Activated naive CD4-positive, alpha-beta T cell treated with anti-CD3 and anti-CD28 coated beads, Interleukin-2, amount 10 ng/mL, durations not matched to agents 7 days and 5 days (primary cell): ENCODE results near the gene TKT.
"Not testable (repeated sequence)": the region's sequence is repeated elsewhere in the genome, so short reads cannot be mapped to it uniquely, and the experiment has no call there.

Source experiments
- CTCF ChIA-PET: fragments of 350-600 bp; sonication (Branson Sonifier 250); formaldehyde crosslinking; loops from one replicate; lab custom pipeline; 2021; ENCODE audit warnings: antibody characterized with exemption; lab: Charles Lee
- DNase-seq: peaks from one replicate; pipeline ENCODE4 v3.0.0-alpha.2; 2020
- H3K27ac Mint-ChIP-seq: one replicate; pipeline ENCODE4 v1.8.0; 2021; ENCODE audit warnings: mild to moderate bottlenecking, moderate library complexity, mixed read lengths
- H3K27me3 Mint-ChIP-seq: one replicate; pipeline ENCODE4 v1.8.0; 2021; ENCODE audit warnings: mild to moderate bottlenecking, mixed read lengths
- H3K36me3 Mint-ChIP-seq: one replicate; pipeline ENCODE4 v1.8.0; 2021; ENCODE audit warnings: mixed read lengths
- H3K4me1 Mint-ChIP-seq: one replicate; pipeline ENCODE4 v1.8.0; 2021; ENCODE audit warnings: mixed read lengths
- H3K4me3 Mint-ChIP-seq: one replicate; pipeline ENCODE4 v1.8.0; 2021; ENCODE audit warnings: mild to moderate bottlenecking, moderate library complexity, mixed read lengths
- H3K9me3 Mint-ChIP-seq: one replicate; pipeline ENCODE4 v1.8.0; 2021; ENCODE audit warnings: mixed read lengths

TKT gene, protein sequence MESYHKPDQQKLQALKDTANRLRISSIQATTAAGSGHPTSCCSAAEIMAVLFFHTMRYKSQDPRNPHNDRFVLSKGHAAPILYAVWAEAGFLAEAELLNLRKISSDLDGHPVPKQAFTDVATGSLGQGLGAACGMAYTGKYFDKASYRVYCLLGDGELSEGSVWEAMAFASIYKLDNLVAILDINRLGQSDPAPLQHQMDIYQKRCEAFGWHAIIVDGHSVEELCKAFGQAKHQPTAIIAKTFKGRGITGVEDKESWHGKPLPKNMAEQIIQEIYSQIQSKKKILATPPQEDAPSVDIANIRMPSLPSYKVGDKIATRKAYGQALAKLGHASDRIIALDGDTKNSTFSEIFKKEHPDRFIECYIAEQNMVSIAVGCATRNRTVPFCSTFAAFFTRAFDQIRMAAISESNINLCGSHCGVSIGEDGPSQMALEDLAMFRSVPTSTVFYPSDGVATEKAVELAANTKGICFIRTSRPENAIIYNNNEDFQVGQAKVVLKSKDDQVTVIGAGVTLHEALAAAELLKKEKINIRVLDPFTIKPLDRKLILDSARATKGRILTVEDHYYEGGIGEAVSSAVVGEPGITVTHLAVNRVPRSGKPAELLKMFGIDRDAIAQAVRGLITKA

DNA sequence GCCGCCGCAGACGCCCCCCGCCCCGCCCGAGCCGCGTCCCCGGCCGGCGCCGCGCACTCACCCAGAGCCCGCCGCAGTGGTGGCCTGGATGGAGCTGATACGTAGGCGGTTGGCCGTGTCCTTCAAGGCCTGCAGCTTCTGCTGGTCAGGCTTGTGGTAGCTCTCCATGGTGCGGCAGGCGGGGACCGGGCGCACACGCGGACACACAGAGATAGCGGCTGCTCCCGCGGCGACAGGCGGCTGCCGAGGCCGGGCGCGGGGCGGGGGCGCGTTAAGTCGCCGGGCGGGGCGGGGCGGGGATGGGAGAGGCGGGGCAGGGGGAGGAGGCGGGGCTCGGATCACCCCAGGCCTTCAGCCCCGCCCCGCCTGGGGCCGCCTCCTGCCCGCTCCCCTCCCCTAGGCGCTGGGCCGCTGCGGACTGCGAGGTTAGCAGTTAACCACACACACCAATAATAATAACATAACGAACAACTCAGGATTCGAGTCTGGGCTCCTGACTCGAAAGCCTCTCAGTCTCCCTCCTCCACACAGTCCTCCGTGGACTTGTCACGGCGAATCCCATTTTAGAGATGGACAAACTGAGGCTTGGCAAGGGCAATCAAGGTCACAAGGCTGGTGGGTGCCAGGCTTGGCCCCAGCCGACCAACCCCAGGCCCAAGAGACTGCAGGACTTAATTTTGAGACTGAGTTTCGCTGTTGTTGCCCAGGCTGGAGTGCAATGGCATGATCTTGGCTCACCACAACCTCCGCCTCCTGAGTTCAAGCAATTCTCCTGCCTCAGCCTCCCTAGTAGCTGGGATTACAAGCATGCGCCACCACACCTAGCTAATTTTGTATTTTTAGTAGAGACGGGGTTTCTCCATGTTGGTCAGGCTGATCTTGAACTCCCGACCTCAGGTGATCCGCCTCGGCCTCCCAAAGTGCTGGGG lies at the start of gene TKT:
Gene TKT, minus strand, starts transcription at position 248 of the 929 bp plus-strand sequence. Its CDS starts 80 bp downstream, at position 168.
- peak; percentile 88 for DNase-seq
- CTCF ChIA-PET, result no interaction called here
- H3K27ac Mint-ChIP-seq, result peak within 1 kb of the TSS; percentile 92
- H3K4me1 Mint-ChIP-seq, result peaks cover 45% of the 10 kb centered on the region
- peak within 1 kb of the TSS; percentile 93 for H3K4me3 Mint-ChIP-seq
- H3K36me3 Mint-ChIP-seq, result peaks cover 10% of the 10 kb centered on the region
- no peaks in the 10 kb centered on the region for H3K9me3 Mint-ChIP-seq
- peaks cover 26% of the 10 kb centered on the region for H3K27me3 Mint-ChIP-seq

DNA sequence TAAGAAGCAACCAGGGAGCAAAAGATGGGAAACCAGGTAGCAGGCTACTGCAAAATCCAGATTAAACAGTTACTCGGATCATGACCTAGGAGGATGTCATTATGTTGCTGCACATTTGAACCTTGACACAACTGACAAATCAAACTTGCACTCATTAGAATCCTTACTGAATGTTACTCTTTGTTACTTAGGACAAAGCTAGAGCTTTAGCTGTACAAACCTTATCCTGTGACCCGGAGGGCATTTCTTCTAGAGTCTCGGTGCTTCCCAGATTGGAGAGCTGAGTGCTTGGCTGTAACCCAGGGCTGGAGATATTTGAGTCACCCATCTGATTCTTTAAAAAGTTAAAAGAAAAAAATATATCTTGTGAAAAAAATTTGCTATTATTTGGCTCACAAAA lies 48.1 kb upstream of the TKT start:
- Mint-ChIP-seq H3K9me3 (no peaks in the 10 kb centered on the region), H3K4me1 (no peaks in the 10 kb centered on the region), H3K27me3 (no peaks in the 10 kb centered on the region), H3K36me3 (peaks cover 15% of the 10 kb centered on the region), H3K4me3 (no peak overlapping the region), H3K27ac (no peak overlapping the region)
- no peak for DNase-seq
- CTCF ChIA-PET, result no interaction called here

DNA sequence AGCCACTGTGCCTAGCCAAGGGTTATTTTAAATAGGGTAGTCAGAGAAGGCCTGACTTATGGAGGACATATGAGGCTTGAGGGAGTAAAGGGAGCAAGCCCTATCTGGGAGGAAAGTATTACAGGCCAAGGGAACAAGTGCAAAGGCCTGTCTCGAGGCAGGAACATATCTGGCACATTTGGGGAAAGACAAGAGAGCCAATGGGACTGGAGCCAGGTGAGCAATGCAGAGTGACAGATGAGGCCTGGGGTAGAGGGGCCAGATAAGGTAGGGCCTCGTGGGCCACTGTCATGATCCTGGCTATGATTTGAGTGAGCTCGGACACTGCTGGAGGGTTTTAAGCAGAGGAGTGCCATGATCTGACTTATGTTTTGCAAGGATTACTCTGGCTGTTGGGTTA lies 47.7 kb upstream of the TKT start:
- Mint-ChIP-seq H3K36me3 (peaks cover 15% of the 10 kb centered on the region), H3K27ac (peak overlapping the region; percentile 25), H3K4me1 (no peaks in the 10 kb centered on the region), H3K4me3 (no peak overlapping the region), H3K27me3 (no peaks in the 10 kb centered on the region), H3K9me3 (no peaks in the 10 kb centered on the region)
- no peak for DNase-seq
- CTCF ChIA-PET, result no interaction called here

DNA sequence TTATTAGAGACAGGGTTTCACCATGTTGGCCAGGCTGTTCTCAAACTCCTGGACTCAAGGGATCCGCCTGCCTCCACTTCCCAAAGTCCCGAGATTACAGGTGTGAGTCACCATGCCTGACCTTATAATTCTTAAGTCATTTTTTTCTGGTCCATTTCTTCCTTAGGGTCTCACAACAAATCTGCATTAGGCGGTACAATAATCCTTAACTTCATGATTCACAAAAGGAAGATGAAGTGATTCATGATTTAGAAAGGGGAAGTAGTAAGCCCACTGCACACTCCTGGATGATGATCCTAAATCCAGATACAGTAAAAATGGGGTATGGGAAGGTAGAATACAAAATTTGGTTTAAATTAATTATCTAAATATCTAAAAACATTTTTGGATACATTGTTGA lies 45.0 kb upstream of the TKT start:
- H3K9me3 Mint-ChIP-seq, result no peaks in the 10 kb centered on the region
- peaks cover 16% of the 10 kb centered on the region for H3K36me3 Mint-ChIP-seq
- no peaks in the 10 kb centered on the region for H3K27me3 Mint-ChIP-seq
- H3K4me3 Mint-ChIP-seq, result no peak overlapping the region
- no peaks in the 10 kb centered on the region for H3K4me1 Mint-ChIP-seq
- no peak for DNase-seq
- CTCF ChIA-PET, result interaction anchor here (0.6 to 0.9 kb wide), 2 partner anchors 34 to 49 kb away, joined by 3 to 5 read pairs; no protein-coding TSS in a partner anchor
- no peak overlapping the region for H3K27ac Mint-ChIP-seq

DNA sequence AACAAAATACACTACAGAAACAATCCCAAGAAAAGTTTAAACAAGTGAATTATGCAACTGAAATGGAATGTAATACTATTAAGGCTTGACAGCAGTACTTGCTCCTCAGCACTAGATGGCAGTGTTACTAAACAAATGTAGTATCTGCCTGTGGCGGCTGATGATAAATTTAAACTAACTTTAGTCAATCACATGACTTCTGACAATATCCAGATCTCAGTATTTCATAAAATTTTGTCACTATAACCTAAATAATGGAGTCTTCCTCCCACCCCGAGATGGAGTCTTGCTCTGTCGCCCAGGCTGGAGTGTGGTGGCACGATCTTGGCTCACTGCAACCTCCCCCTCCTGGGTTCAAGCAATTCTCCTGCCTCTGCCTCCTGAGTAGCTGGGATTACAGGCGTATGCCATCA lies 43.8 kb upstream of the TKT start:
- CTCF ChIA-PET, result interaction anchor here (0.8 to 1.3 kb wide), 7 partner anchors 12 to 411 kb away, joined by 3 to 5 read pairs (median 3); no protein-coding TSS in a partner anchor
- H3K27me3 Mint-ChIP-seq, H3K27ac Mint-ChIP-seq, H3K4me1 Mint-ChIP-seq, H3K9me3 Mint-ChIP-seq, H3K4me3 Mint-ChIP-seq: not testable (repeated sequence)
- peak; percentile 30 for DNase-seq
- peaks cover 16% of the 10 kb centered on the region for H3K36me3 Mint-ChIP-seq

DNA sequence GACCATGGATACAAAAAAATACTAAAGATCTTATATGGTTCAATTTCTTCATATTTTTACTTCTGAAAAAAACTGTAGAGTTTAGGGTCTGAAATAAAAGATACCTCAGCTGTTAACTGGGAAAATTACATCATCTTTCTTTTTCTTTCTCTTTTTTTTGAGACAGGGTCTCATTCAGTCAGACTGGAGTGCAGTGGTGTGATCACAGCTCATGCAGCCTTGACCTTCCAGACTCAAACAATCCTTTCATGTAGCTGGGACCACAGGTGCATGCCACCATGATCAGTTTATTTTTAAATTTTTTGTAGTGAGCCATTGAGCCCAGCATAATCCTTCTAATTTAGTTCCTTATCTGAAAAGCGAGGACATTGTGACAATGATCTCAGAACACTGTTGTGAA lies 39.6 kb upstream of the TKT start:
- Mint-ChIP-seq H3K4me1 (no peaks in the 10 kb centered on the region), H3K36me3 (peaks cover 18% of the 10 kb centered on the region), H3K27ac (no peak overlapping the region), H3K9me3 (no peaks in the 10 kb centered on the region), H3K4me3 (no peak overlapping the region), H3K27me3 (no peaks in the 10 kb centered on the region)
- no peak for DNase-seq
- CTCF ChIA-PET, result no interaction called here

DNA sequence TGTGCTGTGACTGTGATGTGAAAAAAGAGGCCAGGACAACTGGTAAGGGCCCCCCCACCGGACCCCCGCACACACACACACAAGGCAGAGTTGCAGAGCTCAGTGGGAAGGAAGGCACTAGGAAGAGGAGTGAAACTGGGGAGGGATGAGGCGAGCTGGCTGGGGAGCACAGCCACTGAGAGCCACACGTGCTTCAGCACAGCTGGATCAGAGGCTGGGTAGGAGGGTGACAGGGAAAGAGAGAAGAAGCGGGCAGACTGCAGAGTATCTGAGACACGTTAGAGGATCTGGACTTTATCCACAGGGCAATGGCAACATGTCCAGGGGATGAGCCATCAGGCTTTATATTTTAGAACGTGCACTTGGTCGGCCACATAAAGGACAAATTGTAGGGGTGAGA lies 38.0 kb upstream of the TKT start:
- peaks cover 13% of the 10 kb centered on the region for H3K36me3 Mint-ChIP-seq
- CTCF ChIA-PET, result no interaction called here

DNA sequence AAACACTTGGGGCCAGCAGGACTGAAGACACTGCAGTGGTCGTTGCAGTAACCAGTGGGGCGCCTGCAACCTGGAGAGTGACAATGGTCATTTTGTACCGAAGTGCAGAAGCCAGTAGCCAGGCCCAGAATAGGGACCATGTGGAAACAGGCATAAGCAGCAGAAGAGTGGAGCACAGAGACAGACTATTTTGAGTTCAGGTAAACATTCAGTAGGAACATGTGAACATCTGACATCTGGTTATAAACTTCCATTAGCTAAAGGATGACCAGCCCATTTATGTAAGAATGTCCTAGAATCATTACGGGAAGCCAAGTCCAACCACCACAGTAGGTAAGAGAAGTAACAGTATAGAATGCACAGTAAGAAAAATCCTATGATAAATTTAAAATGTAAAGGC lies 32.4 kb upstream of the TKT start:
- Mint-ChIP-seq H3K27me3 (no peaks in the 10 kb centered on the region), H3K4me1 (peaks cover 8% of the 10 kb centered on the region), H3K36me3 (peaks cover 23% of the 10 kb centered on the region), H3K27ac (no peak overlapping the region), H3K9me3 (no peaks in the 10 kb centered on the region), H3K4me3 (no peak overlapping the region)
- no peak for DNase-seq
- CTCF ChIA-PET, result no interaction called here

More for the DNA sequence above, 38.0 kb upstream of the TKT start:
- Mint-ChIP-seq H3K4me3 (no peak overlapping the region), H3K9me3 (no peaks in the 10 kb centered on the region), H3K27ac (no peak overlapping the region), H3K4me1 (no peaks in the 10 kb centered on the region), H3K27me3 (no peaks in the 10 kb centered on the region)
- DNase-seq, result no peak

DNA sequence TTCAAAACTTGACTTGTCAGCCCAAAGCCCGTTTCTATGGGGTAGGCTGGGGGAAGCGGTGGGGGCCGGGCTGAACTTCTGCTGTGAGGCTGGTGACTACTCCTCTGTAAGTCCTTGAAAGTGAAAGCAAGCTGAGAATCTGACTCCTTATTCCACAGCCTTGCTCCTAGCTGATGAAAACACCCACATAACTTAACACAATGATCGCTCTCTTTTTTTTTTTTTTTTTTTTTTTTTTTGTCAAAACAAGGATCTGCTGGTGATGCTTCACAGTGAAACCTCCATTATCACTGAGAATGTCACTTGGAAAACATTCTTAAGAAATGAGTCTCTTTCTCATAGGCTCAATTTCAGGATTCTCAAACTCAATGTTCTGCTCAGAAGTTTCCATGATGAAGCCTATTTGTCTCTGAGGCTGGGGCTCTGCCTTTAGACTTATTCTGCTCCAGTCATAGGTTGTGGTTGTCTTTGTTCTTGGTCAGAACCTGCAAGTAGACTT lies 31.4 kb upstream of the TKT start:
- Mint-ChIP-seq H3K4me1 (peaks cover 8% of the 10 kb centered on the region), H3K9me3 (no peaks in the 10 kb centered on the region), H3K4me3 (no peak overlapping the region), H3K27me3 (no peaks in the 10 kb centered on the region), H3K27ac (no peak overlapping the region), H3K36me3 (peaks cover 19% of the 10 kb centered on the region)
- CTCF ChIA-PET, result interaction anchor here (0.6 to 1.3 kb wide), 2 partner anchors 10 to 91 kb away, joined by 4 read pairs; no protein-coding TSS in a partner anchor
- DNase-seq, result no peak

DNA sequence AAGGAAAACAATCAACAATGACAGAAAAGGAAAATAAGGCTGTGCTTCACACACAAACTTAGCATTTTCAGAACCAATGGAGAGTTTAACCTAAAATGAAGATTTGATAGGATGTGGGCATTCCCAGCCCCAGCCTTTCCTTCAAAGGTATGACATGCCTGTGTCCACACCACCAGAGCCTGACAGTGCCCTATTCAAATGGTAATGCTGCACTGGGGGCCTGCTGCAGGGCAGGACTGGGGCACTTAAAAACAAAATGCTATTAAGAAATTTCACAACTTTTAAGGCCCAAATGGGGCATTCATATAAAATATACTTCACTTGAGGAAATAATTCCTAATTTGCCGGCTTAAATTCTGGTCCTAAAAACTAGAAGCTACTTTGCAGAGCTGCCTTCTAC lies 30.9 kb upstream of the TKT start:
- H3K27me3 Mint-ChIP-seq, result no peaks in the 10 kb centered on the region
- H3K36me3 Mint-ChIP-seq, result peaks cover 16% of the 10 kb centered on the region
- H3K27ac Mint-ChIP-seq, result no peak overlapping the region
- DNase-seq, result no peak
- H3K4me1 Mint-ChIP-seq, result peaks cover 8% of the 10 kb centered on the region
- H3K4me3 Mint-ChIP-seq, result no peak overlapping the region
- no peaks in the 10 kb centered on the region for H3K9me3 Mint-ChIP-seq
- CTCF ChIA-PET, result interaction anchor here (1.3 kb wide), 1 partner anchor 90 kb away, joined by 4 read pairs; no protein-coding TSS in a partner anchor

DNA sequence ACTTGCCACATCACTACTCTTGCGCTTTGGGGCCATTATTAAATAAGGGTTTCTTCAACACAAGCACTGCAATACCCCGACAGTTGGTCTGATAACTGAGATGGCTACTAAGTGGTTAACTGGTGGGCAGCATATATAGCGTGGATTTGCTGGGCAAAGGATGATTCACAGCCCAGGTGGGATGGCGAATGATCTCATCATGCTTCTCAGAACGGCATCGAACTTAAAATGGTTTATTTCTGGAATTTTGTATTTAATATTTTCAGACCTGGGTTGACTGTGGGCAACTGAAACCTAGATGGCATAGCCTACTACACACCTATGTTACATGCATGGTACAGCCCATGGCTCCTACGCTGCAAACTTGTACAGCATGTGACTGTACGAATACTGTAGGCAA lies 26.8 kb upstream of the TKT start:
- H3K9me3 Mint-ChIP-seq, result no peaks in the 10 kb centered on the region
- H3K36me3 Mint-ChIP-seq, result peaks cover 12% of the 10 kb centered on the region
- H3K4me3 Mint-ChIP-seq, result no peak overlapping the region
- CTCF ChIA-PET, result no interaction called here
- DNase-seq, result no peak
- no peak overlapping the region for H3K27ac Mint-ChIP-seq
- H3K4me1 Mint-ChIP-seq, result peaks cover 7% of the 10 kb centered on the region
- no peaks in the 10 kb centered on the region for H3K27me3 Mint-ChIP-seq

DNA sequence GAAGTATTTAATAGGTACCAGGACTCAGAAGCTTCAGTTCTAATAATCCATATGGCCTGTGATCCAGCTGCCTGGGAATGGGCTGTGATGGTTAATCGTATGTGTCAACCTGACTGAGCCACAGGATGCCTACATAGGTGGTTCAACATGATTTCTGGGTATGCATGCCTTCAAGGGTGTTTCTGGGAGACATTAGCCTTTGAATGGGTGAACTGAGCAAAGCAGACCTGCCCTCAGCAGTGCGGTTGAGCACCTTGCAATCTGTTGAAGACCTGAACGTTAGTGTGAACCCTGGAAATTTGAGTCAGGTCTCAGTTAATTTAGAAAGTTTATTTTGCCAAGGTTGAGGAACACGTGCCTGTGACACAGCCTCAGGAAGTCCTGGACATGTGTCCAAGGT lies 22.8 kb upstream of the TKT start:
- no peak overlapping the region for H3K27ac Mint-ChIP-seq
- peaks cover under 1% of the 10 kb centered on the region for H3K27me3 Mint-ChIP-seq
- H3K4me3 Mint-ChIP-seq, result no peak overlapping the region
- H3K9me3 Mint-ChIP-seq, result no peaks in the 10 kb centered on the region
- CTCF ChIA-PET, result no interaction called here
- H3K36me3 Mint-ChIP-seq, result peaks cover 1% of the 10 kb centered on the region
- DNase-seq, result no peak
- H3K4me1 Mint-ChIP-seq, result peaks cover 10% of the 10 kb centered on the region

DNA sequence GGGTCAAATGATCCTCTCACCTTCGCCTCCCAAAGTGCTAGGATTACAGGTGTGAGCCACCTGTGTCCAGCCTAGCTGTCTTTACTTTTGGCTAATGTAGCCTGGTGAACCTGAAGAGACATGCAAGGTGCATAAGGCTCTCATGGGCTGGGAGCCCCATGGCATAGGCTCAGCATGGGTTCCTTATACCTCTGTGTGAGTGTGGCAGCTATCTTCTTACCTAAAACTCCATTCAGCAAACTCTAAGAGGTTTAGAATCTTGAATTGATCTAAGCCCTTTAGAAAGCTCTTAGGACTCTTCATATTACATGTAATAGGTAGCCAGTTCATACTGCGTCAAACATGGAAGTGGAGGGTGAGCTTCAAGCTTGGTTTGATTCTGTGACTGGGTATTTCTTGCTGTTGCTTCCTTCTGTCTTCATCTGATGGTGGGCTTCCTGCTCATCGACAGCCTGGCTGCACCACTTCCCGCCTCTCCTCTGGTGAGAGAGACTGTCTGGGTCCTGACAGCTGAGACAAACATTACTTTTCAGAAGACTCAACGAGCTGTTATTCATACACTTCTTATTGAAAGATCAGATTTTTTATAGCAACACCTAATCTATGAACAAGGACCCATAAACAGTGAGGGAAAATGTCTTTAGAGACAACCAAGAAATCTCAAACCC lies 19.2 kb upstream of the TKT start:
- H3K27ac Mint-ChIP-seq, result peak overlapping the region; percentile 3

More for the DNA sequence above, 19.2 kb upstream of the TKT start:
- DNase-seq, result peak; percentile 49
- Mint-ChIP-seq H3K4me1 (peaks cover 19% of the 10 kb centered on the region), H3K27me3 (peaks cover 6% of the 10 kb centered on the region), H3K36me3 (peaks cover 1% of the 10 kb centered on the region), H3K9me3 (no peaks in the 10 kb centered on the region), H3K4me3 (no peak overlapping the region)
- CTCF ChIA-PET, result interaction anchor here (0.8 to 1.5 kb wide), 2 partner anchors 21 to 24 kb away, joined by 3 to 4 read pairs; no protein-coding TSS in a partner anchor
